Body of pancreas (tissue), 4 donors: ENCODE data around the gene SMLR1. TPM values are rescaled to one million over a fixed set of nuclear protein-coding genes. Genes with fewer than 3 reads are reported as not detected.

Experiments
- ATAC-seq: fragments of 150-250 bp; one replicate; pipeline ENCODE4 v1.9.1; 2016
- DNase-seq, 4 donors: peaks; one replicate each; pipeline ENCODE4 v3.0.0-alpha.2; 2019
- H3K27ac ChIP-seq, 4 donors: fragments of 200-600 bp; sonication (generic); 1 replicate in 3 of 4; 2 replicates in 1 of 4; pipeline versions ENCODE4 v1.5.1 to v1.6.1; 2016 to 2019; ENCODE audit warnings: mild to moderate bottlenecking in 1 of 4, mixed read lengths in 1 of 4, moderate library complexity in 1 of 4
- H3K27me3 ChIP-seq, 2 donors: fragments of 200-600 bp; sonication (generic); one replicate each; pipeline ENCODE4 v1.6.0; 2016; ENCODE audit warnings: mild to moderate bottlenecking in 1 of 2
- H3K36me3 ChIP-seq, 2 donors: fragments of 200-600 bp; sonication (generic); replicated peaks in 1 of 2; 2 replicates each; pipeline ENCODE4 v1.5.1; 2016; ENCODE audit warnings: low read depth in 2 of 2; ENCODE audit not compliant: insufficient read depth in 1 of 2
- H3K4me1 ChIP-seq: fragments of 200-600 bp; sonication (generic); one replicate; pipeline ENCODE4 v1.6.0; 2016
- H3K4me3 ChIP-seq, 2 donors: fragments of 200-600 bp; sonication (generic); 1 replicate in 1 of 2; 2 replicates in 1 of 2; pipeline ENCODE4 v1.5.1; 2016 to 2019
- H3K9me3 ChIP-seq, 3 donors: fragments of 200-600 bp; sonication (generic); 1 replicate in 2 of 3; 2 replicates in 1 of 3; pipeline ENCODE4 v1.5.1; 2016
- POLR2A ChIP-seq, 3 donors: fragments of 450-650 bp; IDR thresholded peaks; one replicate each; pipeline ENCODE4 v1.6.1; 2016; ENCODE audit warnings: antibody characterized with exemption in 3 of 3, mild to moderate bottlenecking in 2 of 3
- WGBS, 2 donors: methylation state at CpG; one replicate each; pipeline ENCODE4 v1.1.5; 2017; 5-methylcytosine and 5-hydroxymethylcytosine counted together
- intact Hi-C: fragments of 100-400 bp; cut with DNase I; formaldehyde crosslinking; loops from one replicate; pipeline ENCODE4 v1.15.1; 2023
- total RNA-seq, 2 donors: library from RNA; depleted of rRNA; stranded (reverse); fragments of >200 nt; gene quantifications; one replicate each; pipeline ENCODE4 v1.1.0, GENCODE V29; 2016
- TF ChIP-seq, protein P1 (sequence below), 7 experiments: fragments of 450-650 bp in 4 of 7; fragments of 200-600 bp in 3 of 7; sonication (generic) in 3 of 7; IDR thresholded peaks; one replicate each; pipeline ENCODE4 v1.5.1; 2016 to 2019; ENCODE audit warnings: antibody characterized with exemption in 7 of 7

The SMLR1 gene
- total RNA-seq, 2 donors from 2014 or later = 0.52 TPM; not detected in 1

DNA sequence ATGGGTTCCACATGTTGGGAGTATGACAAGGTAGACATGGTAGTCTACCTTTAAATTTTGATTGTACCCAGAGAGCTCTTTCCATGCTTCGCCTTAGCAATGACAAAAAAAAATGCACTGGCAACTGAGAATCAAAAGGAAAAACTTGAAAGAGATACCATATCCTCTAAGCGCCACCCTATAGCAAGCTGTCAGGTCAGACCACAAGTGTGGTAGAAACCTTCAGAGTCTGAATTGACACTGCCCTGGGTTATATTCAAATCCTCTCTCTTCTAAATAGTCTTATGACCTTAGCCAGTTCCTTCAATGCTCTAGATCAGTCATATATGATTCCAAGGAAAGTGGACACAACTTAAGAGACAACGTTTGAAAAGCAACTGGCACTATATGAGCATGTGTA is 45.6 kb upstream of the SMLR1 start:
- Histone ChIP-seq H3K27me3 (no peaks in the 10 kb centered on the region), H3K4me1 (no peaks in the 10 kb centered on the region), H3K36me3 (no peaks in the 10 kb centered on the region), H3K9me3 (peaks cover 0 to 3% (median 0%) of the 10 kb centered on the region in 3 donors), H3K4me3 (no peak overlapping the region), H3K27ac (no peak overlapping the region)
- ATAC-seq (no peak), DNase-seq (no peak)
- 64 to 68% methylated on average over 3 of the region's 3 CpGs for WGBS, 2 donors
- intact Hi-C loops = no loop called here
- TF ChIP-seq, protein P1, sequence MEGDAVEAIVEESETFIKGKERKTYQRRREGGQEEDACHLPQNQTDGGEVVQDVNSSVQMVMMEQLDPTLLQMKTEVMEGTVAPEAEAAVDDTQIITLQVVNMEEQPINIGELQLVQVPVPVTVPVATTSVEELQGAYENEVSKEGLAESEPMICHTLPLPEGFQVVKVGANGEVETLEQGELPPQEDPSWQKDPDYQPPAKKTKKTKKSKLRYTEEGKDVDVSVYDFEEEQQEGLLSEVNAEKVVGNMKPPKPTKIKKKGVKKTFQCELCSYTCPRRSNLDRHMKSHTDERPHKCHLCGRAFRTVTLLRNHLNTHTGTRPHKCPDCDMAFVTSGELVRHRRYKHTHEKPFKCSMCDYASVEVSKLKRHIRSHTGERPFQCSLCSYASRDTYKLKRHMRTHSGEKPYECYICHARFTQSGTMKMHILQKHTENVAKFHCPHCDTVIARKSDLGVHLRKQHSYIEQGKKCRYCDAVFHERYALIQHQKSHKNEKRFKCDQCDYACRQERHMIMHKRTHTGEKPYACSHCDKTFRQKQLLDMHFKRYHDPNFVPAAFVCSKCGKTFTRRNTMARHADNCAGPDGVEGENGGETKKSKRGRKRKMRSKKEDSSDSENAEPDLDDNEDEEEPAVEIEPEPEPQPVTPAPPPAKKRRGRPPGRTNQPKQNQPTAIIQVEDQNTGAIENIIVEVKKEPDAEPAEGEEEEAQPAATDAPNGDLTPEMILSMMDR (IDR thresholded peaks at IDR 0.05) = no peak
- no peak for TF ChIP-seq POLR2A (IDR thresholded peaks at IDR 0.05)

DNA sequence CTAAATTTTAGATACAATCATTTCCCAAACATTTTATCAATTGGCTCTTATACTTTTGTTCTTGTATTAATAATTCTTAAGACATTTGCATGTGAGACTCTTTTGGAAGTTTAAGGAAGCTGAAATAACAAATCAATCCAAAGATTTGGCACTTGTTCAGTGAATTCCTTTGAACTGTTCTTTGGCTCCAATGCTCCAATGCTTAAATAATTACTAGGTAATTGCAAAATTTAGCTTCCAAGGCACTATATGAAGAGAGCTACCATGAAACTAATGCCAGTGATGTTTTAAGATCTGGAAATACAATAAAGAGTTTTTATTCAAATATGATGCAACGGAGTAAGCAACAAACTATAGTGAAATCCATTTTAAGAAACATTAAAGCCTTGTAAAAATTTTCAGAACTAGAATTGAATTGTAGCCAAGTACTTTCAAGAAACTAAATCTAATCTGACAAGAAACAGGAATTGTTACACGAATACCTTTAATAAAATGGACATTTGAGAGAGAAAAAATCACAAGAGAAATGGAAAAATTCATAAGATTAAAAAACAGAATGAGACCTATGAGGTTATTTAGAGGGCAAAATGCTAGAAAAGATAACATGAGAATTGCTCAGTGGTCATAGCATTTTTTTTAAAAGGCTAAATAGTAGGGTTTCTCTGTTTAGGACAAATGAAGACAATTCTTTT is 43.6 kb upstream of the SMLR1 start:
- DNase-seq (no peak), ATAC-seq (no peak)
- no peaks in the 10 kb centered on the region for H3K4me1 ChIP-seq
- 55 to 58% methylated on average over 2 of the region's 2 CpGs for WGBS, 2 donors
- peaks cover 0 to 3% (median 0%) of the 10 kb centered on the region in 3 donors for H3K9me3 ChIP-seq
- no peaks in the 10 kb centered on the region for H3K27me3 ChIP-seq
- H3K27ac ChIP-seq = no peak overlapping the region
- H3K36me3 ChIP-seq = no peaks in the 10 kb centered on the region
- H3K4me3 ChIP-seq = no peak overlapping the region
- intact Hi-C loops = no loop called here
- TF ChIP-seq POLR2A (IDR thresholded peaks at IDR 0.05) = no peak
- TF ChIP-seq, protein P1 (IDR thresholded peaks at IDR 0.05) = no peak

DNA sequence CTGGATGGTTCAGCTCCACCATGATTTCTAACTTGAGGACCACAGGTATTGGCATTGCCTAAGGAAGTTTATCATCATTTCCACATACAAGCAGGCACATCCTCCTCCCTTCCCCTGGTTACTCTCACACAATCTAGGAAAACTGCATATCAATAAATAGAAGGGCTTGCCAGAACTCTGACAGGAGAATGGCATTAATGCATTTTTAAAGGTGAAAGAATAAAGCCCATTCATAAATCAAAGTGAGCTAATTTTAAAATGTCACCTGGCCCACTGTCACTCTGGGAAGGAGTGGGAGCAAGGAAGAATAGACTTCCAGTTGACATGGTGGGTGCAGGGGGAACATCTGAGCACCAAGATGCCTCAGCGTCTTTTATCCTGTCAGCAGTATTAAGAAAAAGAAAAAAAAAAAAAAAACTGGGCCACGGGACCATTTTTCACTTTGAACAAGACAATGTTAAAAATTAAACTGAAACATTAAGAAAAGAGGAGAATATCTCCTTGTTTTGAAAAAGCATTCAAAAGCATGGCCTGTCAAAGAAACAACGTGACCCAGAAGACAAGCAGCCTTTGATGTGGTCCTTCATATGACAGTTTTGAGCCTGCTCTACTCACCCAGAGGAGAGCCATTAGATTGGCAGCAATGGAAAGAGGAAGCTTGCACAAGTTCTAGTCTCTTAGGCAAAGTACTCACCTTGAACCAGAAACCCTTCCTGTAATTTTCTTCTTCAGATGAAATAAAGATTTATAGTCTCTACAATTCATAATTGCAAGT is 39.3 kb upstream of the SMLR1 start:
- Histone ChIP-seq H3K4me1 (no peaks in the 10 kb centered on the region), H3K27ac (no peak overlapping the region), H3K27me3 (no peaks in the 10 kb centered on the region), H3K4me3 (no peak overlapping the region), H3K9me3 (no peaks in the 10 kb centered on the region), H3K36me3 (no peaks in the 10 kb centered on the region)
- intact Hi-C loops = no loop called here
- TF ChIP-seq POLR2A (IDR thresholded peaks at IDR 0.05) = no peak
- no peak for ATAC-seq
- 54 to 55% methylated on average over 3 of the region's 3 CpGs for WGBS, 2 donors
- DNase-seq = no peak

DNA sequence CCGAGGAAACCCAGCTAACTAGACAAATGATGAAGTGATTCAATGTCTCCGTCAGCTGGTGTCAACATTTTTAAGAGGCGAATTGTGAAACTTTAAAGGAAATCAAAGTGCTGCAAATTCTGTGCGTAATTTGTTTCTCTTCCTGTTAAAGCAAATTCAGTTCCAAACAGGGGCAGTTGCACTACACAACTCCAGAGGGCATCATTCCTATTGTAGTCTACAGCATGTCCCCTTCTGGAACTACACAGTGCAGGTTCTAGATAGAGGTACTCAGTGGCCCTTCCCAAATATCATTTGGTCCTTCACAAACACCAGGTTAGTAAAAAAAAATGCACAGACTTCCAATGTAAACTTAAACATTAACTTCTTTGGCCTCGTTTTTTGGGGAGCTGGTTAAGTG is 38.3 kb upstream of the SMLR1 start:
- TF ChIP-seq POLR2A (IDR thresholded peaks at IDR 0.05) = no peak
- Histone ChIP-seq H3K27ac (no peak overlapping the region), H3K4me1 (no peaks in the 10 kb centered on the region), H3K9me3 (no peaks in the 10 kb centered on the region), H3K27me3 (no peaks in the 10 kb centered on the region), H3K4me3 (no peak overlapping the region), H3K36me3 (no peaks in the 10 kb centered on the region)
- no peak for ATAC-seq
- WGBS, 2 donors = 39 to 44% methylated on average over 5 of the region's 5 CpGs
- no peak for DNase-seq
- intact Hi-C loops = no loop called here

DNA sequence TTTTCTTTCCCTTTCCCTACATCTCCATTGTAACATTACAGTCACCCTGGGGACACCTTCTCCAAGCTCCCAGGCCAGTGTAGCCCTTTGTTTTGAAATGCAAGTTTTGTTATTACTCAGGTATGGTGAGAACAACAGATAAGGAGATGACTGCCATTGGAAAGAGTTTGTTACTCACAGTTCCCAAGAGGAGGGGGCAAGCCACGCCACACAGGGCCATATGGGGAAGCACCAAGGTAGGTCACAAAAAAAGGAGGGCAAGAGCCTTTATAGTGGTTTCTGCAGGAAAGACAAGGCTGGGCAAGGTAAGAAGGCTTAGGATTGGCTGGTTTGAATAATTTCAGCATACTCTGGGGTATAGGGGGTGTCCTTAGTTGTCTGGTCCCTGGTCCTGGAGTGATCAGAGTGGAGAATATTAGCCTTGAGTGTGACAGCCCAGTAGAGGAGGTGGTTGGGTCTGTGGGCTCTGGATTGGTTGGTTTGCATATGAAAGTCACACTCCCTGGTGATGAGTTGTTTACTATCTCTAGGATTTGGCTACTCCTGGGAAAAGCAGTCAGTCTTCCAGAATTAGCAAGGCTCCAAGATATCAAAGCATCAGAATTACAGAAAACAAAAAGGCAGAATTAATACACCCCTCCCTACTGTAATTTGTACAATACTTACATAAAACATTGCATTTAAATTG is 33.1 kb upstream of the SMLR1 start:
- no peaks in the 10 kb centered on the region for H3K27me3 ChIP-seq
- ATAC-seq = no peak
- H3K36me3 ChIP-seq = no peaks in the 10 kb centered on the region
- no peak overlapping the region for H3K27ac ChIP-seq
- no peaks in the 10 kb centered on the region for H3K9me3 ChIP-seq
- no peak overlapping the region for H3K4me3 ChIP-seq
- no peaks in the 10 kb centered on the region for H3K4me1 ChIP-seq
- intact Hi-C loops = no loop called here
- 86 to 89% methylated on average over 1 of the region's 1 CpG for WGBS, 2 donors
- no peak for DNase-seq
- TF ChIP-seq, protein P1 (IDR thresholded peaks at IDR 0.05) = no peak
- no peak for TF ChIP-seq POLR2A (IDR thresholded peaks at IDR 0.05)
